GM21717 (cell line): ENCODE results near the gene C1orf21.

ENCODE experiments used
- ATAC-seq: cut with Tn5 transposase; IDR thresholded peaks from one replicate; pipeline ENCODE4 v1.9.1; 2021; ENCODE audit warnings: mild to moderate bottlenecking, moderate library complexity; ENCODE audit not compliant: unreplicated experiment

The C1orf21 gene

DNA sequence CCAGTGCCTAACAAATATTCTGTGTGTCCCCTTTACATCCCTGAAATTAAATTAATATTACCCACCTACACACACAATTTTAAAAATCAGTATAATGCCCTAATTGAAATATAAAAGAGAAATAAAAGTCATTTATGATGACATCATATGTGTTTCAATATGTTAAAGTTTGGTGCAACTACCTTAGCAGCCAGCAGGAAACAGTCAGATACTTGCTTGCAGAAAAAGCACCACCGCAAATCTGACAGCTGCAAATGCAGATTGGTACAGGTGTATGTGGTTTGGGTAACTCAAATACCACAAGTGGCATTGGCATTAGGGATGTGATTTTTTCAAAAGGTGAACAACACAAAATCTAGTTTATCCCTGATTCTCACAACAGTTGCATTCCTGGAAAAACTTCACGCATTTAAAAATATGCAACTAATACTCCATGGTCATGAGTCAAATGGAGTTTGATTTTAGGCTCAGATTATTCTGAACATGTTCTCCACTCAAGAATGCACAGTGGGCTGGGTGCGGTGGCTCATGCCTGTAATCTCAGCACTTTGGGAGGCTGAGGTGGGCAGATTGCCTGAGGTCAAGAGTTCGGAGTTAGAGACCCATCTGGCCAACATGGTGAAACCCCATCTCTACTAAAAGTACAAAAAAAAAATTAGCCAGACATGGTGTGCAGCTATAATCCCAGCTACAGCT is 261.5 kb downstream of the C1orf21 start:
- ATAC-seq: no peak

DNA sequence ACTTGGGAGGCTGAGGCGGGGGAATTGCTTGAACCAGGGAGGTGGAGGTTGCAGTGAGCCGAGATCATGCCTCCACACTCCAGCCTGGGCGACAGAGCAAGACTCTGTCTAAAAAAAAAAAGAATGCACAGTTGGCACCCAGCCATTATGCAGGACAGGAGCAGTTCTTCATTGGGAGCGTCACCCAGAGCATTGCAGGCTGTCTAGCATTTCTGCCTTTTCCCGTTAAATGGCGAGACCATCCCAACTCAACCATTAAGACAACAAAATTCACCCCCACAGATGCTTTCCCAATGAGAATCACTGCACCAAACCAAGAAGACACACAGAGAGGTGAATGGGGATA is 262.0 kb downstream of the C1orf21 start:
- ATAC-seq: no peak

DNA sequence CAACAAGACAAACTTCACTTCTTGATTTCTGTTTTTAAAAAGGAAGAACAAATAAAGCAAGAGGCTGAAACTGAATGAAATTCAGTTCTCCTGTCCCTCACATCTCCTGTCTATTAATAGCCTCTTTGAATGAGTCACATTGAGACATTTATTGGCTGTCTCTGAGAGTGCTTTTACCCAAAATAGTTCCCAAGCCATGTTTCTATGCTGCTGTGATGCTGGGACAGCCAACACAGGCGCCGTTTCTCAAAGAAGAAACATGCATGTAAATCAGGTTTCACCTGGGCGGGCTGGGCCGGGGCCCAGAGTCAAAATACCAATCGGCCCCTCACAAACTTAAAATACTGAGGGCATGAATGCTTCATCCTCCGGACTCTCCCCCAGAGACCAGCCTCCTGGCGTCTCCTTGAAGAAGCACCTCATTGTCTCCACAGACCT is 262.6 kb downstream of the C1orf21 start:
- ATAC-seq: peak; percentile 96

DNA sequence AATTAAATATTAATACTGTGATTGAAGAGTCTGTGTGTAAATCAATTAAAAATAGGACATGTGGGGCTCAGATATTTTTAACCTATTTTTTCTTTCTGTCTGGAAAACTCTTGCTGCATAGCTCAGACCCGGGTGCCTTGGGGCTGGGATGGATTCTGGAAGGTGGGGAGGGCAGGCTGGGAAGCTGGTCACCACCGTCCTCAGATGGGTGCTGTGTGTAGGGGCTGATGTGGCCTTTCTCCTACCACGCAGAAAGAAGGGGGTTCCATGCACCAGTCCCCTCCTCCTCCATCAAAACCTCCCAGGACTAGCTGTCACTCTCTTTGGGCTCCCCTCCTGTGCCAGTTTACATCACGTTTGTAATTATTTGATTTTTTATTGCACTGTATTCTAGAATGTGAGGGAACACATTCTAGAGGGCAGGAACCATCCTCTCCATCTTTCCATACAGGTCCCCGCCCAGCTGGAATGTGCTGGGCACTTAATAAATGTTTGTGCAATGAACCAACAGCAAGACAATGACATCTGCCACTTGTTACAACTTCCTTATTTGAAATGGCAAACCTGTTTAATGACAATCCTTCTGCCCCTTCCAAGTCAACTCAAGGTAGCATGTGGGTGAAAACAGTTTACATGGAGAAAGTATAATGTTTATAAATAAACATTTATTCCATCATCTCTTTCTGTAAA is 263.5 kb downstream of the C1orf21 start:
- no peak for ATAC-seq

DNA sequence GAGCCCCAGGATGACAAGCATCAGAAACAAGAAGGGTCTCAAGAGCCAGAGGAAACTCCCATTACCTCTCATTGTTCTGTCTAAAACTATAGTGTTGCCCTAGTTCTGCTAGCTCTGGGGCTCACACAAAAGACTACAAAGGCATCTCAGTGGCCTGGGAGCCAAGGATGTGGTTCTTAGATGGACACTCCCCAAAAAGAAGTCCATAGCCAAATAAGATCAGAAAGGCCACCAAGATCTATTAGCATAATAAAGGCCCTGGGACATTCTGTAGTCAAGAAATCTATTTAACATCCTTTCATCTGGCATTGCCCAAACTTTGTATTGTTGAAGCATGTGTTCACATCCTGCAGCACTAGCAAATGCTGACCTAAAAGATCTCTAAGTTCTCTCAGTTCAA is 268.4 kb downstream of the C1orf21 start:
- ATAC-seq: no peak

DNA sequence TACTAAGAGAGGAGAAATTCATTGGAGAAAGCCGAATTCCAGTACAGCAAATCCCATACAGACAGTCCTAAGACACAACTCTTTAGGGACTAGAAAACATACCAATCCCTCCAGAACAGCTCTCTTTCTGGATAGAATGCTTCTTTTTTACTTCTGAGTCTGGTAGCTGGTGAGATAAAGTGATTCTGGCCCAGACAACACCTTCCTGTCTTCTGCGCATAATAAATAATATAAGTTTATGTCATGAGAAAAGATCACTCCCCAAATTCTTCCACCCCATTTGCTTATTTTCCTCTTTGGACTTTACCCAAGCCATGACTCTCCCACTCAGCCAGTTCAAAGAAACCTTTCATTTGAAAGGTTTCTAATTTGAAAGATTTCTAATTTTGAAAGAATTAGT is 269.4 kb downstream of the C1orf21 start:
- no peak for ATAC-seq

DNA sequence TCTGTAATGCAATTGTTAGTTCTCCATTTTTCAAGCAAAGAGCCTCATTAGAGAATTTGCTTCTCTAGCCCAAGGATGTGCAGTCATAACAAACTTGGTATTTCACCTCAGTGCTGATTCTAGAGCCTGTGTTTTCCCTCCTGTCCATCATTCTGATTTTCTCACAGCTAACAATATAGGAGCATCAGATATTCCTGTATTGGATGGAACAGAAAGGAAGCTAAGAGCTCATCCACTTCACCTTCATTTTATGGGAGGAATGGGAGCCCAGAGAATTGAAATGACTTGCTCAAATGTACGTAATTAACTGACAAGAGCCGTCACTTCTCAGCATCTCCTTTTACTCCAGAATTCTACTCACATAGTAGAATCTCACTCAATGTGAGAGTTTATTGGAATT is 271.2 kb downstream of the C1orf21 start:
- no peak for ATAC-seq

DNA sequence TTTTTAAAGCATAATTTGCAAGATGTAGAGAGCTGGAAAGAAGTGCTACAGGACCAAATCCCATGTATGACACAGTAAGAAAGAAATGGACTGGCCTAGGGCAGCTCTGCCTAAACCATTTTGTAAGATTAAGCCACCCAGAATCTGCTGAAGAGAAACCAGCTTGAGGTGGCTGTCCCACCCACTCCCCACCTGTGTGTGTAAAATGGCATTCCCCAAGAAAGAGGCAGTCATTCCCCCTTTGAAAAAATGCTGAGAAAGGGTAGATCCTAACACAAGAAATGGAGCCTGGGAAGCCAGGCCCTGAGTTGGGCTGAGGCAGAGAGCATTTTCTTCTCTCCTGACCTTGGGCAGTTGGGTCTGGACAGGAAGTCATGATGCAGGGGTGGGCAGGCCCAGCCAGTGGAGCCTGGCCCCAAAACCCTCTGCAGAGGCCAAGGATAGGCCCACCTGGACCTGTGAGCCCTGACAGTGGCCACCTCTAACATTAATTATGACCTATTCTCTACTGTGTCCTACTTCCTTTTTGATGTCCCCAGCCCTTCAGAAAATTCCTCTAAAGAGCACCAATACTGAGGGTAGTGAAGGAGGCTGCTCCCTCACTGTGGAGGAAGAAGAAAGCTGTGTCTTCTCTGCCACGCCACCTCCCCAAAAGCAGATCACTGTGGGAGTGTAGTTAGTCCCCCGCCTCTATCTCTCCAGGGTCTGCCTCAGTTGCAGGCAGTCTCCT is 273.8 kb downstream of the C1orf21 start:
- ATAC-seq: no peak

DNA sequence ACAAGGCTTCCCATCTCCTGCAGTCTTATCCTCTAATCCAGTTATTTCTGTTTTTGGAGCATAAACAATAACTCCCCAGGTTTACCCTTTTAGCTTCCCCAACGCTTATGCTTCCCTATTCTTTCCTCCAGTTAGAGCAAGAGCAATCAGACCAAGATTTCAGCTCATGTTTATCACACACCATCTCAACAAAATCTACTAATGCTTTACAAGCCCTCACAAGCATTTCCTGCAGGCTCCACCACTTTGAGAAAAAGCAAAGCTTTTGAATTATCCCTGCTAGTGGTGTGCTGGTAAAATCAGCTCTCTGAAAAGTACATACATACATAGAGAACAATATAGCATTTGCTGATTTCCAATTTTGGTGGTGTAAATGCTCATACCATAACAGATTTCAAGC is 275.0 kb downstream of the C1orf21 start:
- no peak for ATAC-seq

DNA sequence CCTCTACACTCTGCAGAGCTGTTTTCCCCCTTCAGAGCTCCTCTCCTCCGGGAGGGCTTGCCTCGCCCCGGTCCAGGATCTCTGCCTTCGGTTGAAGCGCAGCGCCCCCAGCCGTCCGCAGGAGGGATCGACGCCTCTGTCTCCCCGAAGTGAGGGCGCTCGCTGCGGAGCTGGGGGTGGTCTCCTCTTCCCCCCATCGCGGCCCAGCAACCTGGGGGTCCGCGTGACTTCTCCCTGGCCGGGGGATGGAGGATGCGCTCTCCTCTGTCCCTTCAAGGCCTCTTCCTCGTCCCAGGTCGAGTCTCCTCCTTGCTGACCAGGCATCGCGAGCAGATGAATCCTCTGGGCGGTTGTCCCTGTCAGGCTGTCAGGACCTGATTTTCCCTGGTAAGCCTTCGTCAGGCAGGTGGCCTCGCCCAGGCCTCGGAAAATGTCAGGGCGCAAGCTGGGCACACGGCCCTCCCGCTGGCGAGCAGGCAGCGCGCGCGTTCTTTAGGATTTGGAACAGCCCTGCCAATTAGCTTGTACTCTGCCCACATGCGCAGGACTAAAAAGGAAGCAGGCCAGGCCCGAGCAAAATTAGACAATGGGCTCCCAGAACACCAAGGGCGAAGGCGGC is 277.3 kb downstream of the C1orf21 start:
- ATAC-seq: peak; percentile 79

DNA sequence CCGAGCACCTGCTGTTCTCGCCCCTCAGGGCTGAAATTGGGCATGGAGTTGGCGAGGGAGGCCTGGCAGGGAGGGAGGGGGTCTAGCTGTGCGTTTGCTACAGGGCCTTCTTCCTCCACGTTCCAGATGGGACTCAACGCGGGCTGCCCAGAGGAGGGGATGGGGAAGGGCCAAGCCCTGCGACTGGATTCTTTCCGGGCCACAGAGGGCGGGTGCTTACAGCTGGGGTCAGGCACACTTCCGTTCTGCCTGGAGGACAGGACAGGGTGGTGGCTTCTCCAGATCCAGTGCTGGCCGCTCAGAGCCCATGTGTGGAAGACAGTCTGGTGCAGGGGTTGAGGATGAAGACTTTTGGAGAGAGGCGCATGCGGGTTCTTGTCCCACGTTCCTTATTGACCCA is 277.8 kb downstream of the C1orf21 start:
- ATAC-seq: no peak

DNA sequence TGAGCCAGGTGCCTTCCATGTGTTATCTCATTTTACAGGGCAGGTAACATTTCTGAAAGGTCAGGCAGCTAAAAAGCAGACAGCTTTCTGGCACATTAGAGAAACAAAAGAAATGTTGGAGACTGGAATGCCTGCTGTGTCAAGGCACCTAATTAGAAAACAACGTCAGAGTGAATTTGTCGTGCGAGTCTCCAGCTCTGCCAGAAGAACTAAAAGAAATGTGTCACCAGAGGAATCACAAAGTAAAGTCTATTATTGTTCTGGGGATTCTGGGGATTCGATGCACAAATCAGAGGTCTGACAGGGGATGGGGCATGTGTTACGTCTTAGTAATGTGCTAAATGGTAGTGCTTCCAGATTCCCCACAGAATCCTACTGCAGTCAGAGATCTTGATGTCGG is 278.5 kb downstream of the C1orf21 start:
- ATAC-seq: no peak

DNA sequence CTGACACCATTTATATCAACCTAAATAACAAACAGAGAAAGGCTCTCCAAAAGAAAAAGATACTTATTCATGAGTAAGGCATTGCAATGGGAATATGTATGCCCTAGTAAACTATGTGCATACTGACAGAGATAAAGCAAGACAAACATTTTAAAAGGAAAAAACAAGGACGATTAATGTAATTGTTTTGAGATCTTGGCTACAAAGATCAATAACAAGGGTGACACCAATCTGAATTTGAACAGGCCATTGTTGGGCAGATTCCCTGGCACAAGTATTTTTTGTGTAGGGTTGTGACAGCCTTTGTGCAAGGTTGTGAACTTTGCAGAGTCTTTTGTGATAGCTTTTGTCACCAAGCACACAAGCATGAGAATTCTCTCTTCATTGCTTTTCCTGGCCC is 282.6 kb downstream of the C1orf21 start:
- ATAC-seq: no peak

DNA sequence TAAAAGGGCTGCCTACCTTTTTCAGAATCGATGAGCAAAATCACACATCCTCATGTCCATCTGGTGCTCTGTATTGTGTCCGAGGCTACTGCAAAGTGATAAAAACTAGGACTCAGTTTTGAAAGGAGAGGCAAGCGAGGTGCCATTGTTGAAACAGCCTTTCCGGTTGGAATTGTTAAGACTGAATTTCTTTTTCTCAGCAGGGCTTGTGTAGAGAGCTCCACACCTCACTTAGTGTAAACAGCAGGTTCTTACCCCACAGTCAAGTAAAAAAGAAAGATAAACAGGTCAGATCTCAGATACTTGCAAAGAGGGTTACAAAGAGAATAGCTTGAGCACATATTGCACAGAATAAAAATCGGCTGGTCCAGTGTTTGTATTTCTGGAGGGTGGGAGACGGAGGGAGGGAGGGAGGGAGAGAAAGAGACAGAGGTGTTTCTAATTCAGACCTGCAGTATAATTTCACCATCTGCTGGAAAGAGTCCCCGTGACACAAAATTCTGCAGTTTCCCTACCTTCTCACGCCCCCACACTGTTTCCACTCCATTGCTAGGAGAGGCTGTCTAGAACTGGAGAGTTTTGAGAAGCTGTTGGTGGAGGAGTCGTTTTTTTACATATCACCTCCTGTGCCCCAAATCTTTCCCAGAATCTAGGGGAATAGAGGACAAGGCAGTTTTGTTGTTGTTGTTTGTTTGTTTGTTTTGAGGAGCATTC is 285.3 kb downstream of the C1orf21 start:
- ATAC-seq: no peak

DNA sequence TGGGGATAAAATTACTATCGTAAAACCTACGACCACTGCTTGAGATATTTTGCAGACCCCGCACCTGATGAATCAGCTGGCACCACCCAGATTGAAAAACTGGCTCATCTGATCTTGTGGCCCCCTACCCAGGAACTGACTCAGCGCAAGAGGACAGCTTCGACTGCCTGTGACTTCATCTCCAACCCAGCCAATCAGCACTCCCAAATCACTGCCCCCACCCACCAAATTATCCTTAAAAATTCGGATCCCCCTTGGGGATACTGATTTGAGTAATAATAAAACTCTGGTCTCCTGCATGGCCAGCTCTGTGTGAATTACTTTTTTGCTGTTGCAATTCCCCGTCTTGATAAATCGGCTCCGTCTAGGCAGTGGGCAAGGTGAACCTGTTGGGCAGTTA is 286.5 kb downstream of the C1orf21 start:
- no peak for ATAC-seq

DNA sequence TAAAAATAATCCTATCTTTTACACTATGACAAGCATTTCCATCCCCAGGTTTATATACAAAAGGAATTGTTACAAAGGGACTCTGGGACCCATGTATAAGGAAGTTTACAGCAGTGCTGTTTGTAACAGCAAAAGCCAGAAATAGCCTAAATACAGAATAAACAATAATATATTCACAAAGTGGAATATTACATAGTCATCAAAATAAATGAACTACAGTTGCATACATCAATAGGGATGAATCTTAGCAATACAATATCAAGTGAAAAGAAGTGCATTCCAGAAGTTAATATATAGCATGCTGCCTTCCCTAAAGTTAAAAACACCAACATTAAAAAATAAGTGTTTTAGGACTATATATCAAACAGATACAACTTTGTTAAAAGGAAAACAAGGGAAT is 290.5 kb downstream of the C1orf21 start:
- no peak for ATAC-seq
